ENCODE results near the gene PUS10. TPM values are rescaled to one million over a fixed set of nuclear protein-coding genes. Genes with fewer than 3 reads are reported as not detected.
"Not testable (repeated sequence)": the region's sequence is repeated elsewhere in the genome, so short reads cannot be mapped to it uniquely, and the experiment has no call there.

PUS10 gene
- polyA plus RNA-seq, 2 of the 4 experiments (the other 2 are of a cell fraction): 3.3 to 9.3 TPM

DNA sequence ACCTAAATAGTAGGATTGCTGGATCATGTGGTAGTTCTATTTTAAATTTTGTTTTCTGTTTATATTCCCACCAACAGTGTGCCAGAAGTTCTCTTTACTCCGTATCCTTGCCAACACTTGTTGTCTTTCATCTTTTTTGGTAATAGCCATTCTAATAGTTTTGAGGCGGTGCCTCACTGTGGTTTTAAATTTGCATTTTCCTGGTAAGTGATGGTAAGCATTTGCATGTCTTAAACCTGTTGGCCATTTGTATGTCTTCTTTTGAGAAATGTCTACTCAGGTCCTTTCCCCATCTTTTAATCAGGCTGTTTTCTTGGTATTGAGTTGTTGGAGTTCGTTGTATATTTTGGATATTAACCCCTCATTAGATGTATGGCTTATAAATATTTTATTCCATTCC lies 85.1 kb downstream of the PUS10 start:
- 92% methylated on average over 3 of the region's 3 CpGs for WGBS (ENCODE audit: missing lambda C conversion rate)
- FAIRE-seq (no peak), ATAC-seq (no peak), DNase-seq (ENCODE audit: low read depth in 1 of 2, low spot score in 1 of 2) (no peak)
- Histone ChIP-seq H3K4me2 (no peak overlapping the region), H3K4me3 (no peak overlapping the region), H3K27ac (no peak overlapping the region), H3K4me1 (no peaks in the 10 kb centered on the region), H3K9me3 (no peaks in the 10 kb centered on the region)
- TF ChIP-seq, protein P1, sequence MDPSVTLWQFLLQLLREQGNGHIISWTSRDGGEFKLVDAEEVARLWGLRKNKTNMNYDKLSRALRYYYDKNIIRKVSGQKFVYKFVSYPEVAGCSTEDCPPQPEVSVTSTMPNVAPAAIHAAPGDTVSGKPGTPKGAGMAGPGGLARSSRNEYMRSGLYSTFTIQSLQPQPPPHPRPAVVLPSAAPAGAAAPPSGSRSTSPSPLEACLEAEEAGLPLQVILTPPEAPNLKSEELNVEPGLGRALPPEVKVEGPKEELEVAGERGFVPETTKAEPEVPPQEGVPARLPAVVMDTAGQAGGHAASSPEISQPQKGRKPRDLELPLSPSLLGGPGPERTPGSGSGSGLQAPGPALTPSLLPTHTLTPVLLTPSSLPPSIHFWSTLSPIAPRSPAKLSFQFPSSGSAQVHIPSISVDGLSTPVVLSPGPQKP (IDR thresholded peaks at IDR 0.05; ENCODE audit: low read depth, low read length): no peak
- TF ChIP-seq ZSCAN20 (CRISPR knock-in tag; IDR thresholded peaks at IDR 0.05) (no peak), ZC3H11A (IDR thresholded peaks at IDR 0.05) (no peak)
- CTCF ChIA-PET: no interaction called here
- POLR2A ChIA-PET: no interaction called here

DNA sequence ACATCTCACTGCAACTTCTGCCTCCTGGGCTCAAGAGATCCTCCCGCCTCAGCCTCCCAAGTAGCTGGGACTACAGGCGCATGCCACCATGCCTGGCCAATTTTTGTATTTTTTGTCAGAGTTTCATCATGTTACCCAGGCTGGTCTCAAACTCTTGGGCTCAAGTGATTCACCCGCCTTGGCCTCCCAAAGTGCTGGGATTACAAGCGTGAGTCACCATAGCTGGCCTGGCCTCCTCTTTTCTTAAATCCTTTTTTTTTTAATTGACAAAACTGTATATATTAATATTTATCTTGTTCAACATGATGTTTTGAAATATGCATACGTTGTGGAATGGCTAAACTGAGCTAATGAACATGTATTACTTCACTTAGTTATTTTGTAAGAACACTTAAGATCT lies 86.0 kb downstream of the PUS10 start:
- POLR2A ChIA-PET; ATAC-seq; H3K4me1 ChIP-seq; CTCF ChIA-PET; H3K9me3 ChIP-seq; DNase-seq (ENCODE audit: low read depth in 1 of 2, low spot score in 1 of 2); H3K27ac ChIP-seq; H3K4me2 ChIP-seq; FAIRE-seq; H3K4me3 ChIP-seq: not testable (repeated sequence)
- WGBS (ENCODE audit: missing lambda C conversion rate): 87% methylated on average over 5 of the region's 5 CpGs

DNA sequence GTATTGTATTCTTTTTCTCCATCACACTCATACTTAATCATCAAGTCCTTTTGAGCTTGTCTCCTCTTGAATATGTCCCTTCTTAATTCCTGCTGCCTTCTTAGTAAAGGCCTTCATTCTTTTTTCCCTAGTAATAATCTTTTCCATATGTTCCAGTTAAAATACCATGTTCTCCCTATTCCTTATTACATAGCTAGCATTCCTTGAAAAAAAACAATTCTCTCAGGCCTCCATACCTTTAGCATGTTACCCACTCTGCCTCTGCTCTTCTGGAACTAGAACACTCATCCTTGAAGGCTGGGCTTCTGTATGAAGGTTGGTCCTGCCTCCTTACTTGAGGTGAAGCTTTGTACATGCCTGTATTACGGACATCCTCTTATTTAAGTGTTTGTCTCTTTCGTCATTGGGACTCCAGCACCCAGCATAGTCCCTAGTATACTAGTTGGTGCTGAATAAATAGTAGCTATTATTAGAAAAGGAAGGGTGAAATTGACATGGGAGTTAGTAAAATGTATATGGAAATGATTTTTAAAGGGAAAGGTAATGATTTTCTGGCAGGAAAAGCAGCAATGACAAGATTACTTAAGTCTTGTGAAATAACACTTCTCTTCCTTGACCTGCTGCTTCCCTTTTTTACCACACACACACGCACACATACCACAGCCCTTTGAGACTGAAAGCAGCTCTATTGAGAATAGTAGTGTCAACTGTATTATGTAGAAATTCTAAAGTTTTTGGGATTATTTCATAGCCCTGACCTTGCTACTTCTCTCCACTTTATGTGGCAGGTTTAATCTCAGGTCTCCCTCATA lies 91.1 kb downstream of the PUS10 start:
- CTCF ChIA-PET: interaction anchor here (1.1 kb wide), 1 partner anchor 71 kb away, joined by 4 read pairs; no protein-coding TSS in a partner anchor
- DNase-seq (ENCODE audit: low read depth in 1 of 2, low spot score in 1 of 2): no peak
- POLR2A ChIA-PET: no interaction called here
- 89% methylated on average over 3 of the region's 3 CpGs for WGBS (ENCODE audit: missing lambda C conversion rate)
- H3K9me3 ChIP-seq: no peaks in the 10 kb centered on the region
- H3K4me1 ChIP-seq: peaks cover 12% of the 10 kb centered on the region
- H3K27ac ChIP-seq: no peak overlapping the region
- no peak overlapping the region for H3K4me3 ChIP-seq
- H3K4me2 ChIP-seq: no peak overlapping the region
- no peak for TF ChIP-seq EHF (CRISPR knock-in tag; IDR thresholded peaks at IDR 0.05)
- TF ChIP-seq SREBF2 (IDR thresholded peaks at IDR 0.05): no peak
- TF ChIP-seq PHF8 (IDR thresholded peaks at IDR 0.05; ENCODE audit: borderline replicate concordance, low read depth): no peak
- TF ChIP-seq TP53 (CRISPR knock-in tag; IDR thresholded peaks at IDR 0.05): no peak
- TF ChIP-seq MAZ (IDR thresholded peaks at IDR 0.05; ENCODE audit: borderline replicate concordance, low read depth, low read length): no peak
- TF ChIP-seq, protein P2, sequence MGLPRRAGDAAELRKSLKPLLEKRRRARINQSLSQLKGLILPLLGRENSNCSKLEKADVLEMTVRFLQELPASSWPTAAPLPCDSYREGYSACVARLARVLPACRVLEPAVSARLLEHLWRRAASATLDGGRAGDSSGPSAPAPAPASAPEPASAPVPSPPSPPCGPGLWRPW (IDR thresholded peaks at IDR 0.05): no peak
- no peak for TF ChIP-seq FOXS1 (CRISPR knock-in tag; IDR thresholded peaks at IDR 0.05)
- no peak for TF ChIP-seq ZC3H11A (IDR thresholded peaks at IDR 0.05)
- TF ChIP-seq CBX8 (IDR thresholded peaks at IDR 0.05): no peak
- no peak for TF ChIP-seq KDM5A (IDR thresholded peaks at IDR 0.05)
- TF ChIP-seq EP300 (IDR thresholded peaks at IDR 0.05): no peak
- no peak for TF ChIP-seq TFCP2L1 (CRISPR knock-in tag; IDR thresholded peaks at IDR 0.05)
- TF ChIP-seq CEBPB (IDR thresholded peaks at IDR 0.05): no peak
- TF ChIP-seq EHMT2 (IDR thresholded peaks at IDR 0.05; ENCODE audit: low read depth): no peak
- no peak for TF ChIP-seq JUNB (IDR thresholded peaks at IDR 0.05)
- TF ChIP-seq RARB (CRISPR knock-in tag; IDR thresholded peaks at IDR 0.05): no peak
- TF ChIP-seq POLR2A (IDR thresholded peaks at IDR 0.05; ENCODE audit: low read length): no peak
- no peak for TF ChIP-seq KDM1A (IDR thresholded peaks at IDR 0.05; ENCODE audit: low read depth)
- TF ChIP-seq HEYL (CRISPR knock-in tag; IDR thresholded peaks at IDR 0.05): no peak
- TF ChIP-seq BHLHE40 (IDR thresholded peaks at IDR 0.05; ENCODE audit: low read depth, low read length): no peak
- FAIRE-seq: no peak
- ATAC-seq: no peak; a peak in 1 of 6 replicates

Data from A549 (cell line).